LNCAP (cell line): ENCODE results near the gene PKNOX1.

ENCODE experiments used
- CTCF ChIP-seq: fragments of 450-650 bp; IDR thresholded peaks from 2 replicates; pipeline ENCODE4 v1.5.1; 2017; ENCODE audit warnings: mild to moderate bottlenecking

The PKNOX1 gene

GRCh38 chr21:42973991-42974831, at the start of gene PKNOX1:
PKNOX1 (plus strand) TSS chr21:42974562; CDS start chr21:43004382, 29,820 bp downstream.
- TF ChIP-seq CTCF, result no peak

GRCh38 chr21:42925114-42925926, 49.0 kb upstream of the PKNOX1 start, which contains the start of gene ERVH48-1:
ERVH48-1 (minus strand) TSS chr21:42925630; CDS start chr21:42919006, 6,624 bp downstream.
- no peak for TF ChIP-seq CTCF

GRCh38 chr21:42929969-42930368, 44.4 kb upstream of the PKNOX1 start:
- TF ChIP-seq CTCF, result no peak

GRCh38 chr21:42931560-42932235, 42.7 kb upstream of the PKNOX1 start:
- TF ChIP-seq CTCF, result no peak

- TF ChIP-seq CTCF, result no peak
These were observed 36.3 kb upstream of the PKNOX1 start for GRCh38 chr21:42937960-42938605.

GRCh38 chr21:42939582-42940413, 34.6 kb upstream of the PKNOX1 start:
- TF ChIP-seq CTCF, result no peak
